Activated CD8-positive, alpha-beta memory T cell treated with anti-CD3 and anti-CD28 coated beads for 24 hours (primary cell): ENCODE results near the gene CASQ2.
"Not testable (repeated sequence)": the region's sequence is repeated elsewhere in the genome, so short reads cannot be mapped to it uniquely, and the experiment has no call there.

ENCODE experiments used
- DNase-seq: peaks from one replicate; pipeline ENCODE4 v3.0.0-alpha.2; 2020

The CASQ2 gene

GRCh38 chr1:115768549-115768948, at the start of gene CASQ2:
TSS of gene CASQ2 (minus strand) at chr1:115768714. CDS start at chr1:115768541, 173 bp downstream.
- no peak for DNase-seq

GRCh38 chr1:115815694-115816093, 47.2 kb upstream of the CASQ2 start:
- no peak for DNase-seq

DNA sequence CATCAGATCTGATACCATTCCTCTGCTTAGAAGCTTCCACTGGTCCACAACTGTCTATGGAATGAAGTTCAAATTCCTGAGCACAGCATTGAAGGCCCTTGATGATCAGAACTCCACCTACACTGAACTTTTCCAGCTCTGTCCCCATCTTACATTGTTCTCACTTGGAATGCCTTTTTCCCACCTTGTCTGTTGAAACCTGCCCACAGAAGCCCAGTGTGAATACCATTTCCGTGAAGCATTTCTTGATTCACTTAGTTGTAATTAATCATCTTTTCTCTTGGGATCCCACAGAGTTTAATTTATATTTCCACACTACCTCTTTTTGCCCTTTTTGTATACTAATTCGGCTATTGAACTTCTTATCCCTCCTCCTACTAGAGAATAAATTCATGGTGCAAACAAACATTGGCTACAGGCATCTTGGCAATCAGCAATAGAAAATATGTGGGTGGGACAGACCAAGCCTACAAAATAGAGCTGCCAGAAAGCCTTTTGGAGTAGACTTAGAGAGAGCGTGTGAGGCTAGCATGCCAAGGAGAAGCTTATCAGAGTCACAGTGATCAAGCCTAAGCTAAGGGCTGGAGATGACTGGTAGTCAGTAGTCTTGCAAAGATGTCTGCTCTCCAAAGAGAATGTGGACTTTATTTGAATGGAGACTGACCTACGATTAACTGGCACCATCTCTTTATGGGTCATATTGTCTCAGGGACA, 46.3 kb upstream of the CASQ2 start:
- no peak for DNase-seq

GRCh38 chr1:115813727-115814126, 45.2 kb upstream of the CASQ2 start:
- DNase-seq, result no peak

GRCh38 chr1:115811140-115811828, 42.8 kb upstream of the CASQ2 start:
- DNase-seq, result no peak

DNA sequence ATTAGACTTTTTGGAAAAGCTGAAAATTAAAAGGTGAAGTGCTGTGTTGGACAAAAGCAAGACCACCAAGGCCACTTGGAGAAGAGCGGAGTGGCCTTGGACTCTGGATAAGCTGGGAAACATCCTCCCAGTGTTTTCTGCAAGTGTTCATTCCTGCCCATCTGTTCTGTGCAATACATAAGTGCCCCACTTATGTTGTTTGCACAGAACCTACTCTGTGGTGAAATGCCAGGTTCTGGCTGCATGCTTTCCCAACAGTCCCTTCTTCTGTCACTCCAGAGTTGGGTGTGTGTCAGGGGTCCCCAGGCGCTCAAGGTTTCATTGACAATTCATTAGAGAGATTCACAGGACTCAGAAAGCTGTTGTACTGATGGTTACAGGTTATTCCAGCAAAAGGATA, 42.1 kb upstream of the CASQ2 start:
- DNase-seq, result no peak

GRCh38 chr1:115809847-115810246, 41.3 kb upstream of the CASQ2 start:
- no peak for DNase-seq

DNA sequence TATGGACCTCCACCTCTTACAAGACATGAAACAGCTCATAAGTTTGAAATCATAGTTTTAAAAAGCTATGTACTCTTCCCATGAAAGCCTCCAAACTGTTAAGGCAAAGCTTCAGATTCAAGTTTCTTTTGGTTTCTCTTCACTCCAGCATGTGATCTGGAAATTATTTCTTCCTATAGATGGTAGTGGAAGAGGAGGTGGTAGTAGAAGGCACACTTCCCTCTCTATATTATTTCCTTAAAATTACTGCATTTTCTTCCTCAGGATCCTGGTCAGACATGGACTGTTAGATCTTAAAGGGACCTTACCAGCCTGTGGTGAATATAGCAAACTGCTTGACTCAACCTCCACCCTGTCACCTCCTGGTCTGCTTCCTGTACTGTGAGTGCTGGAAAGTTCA, 40.6 kb upstream of the CASQ2 start:
- DNase-seq, result no peak

GRCh38 chr1:115807723-115808122, 39.2 kb upstream of the CASQ2 start:
- no peak for DNase-seq

GRCh38 chr1:115805597-115805996, 37.1 kb upstream of the CASQ2 start:
- no peak for DNase-seq

DNA sequence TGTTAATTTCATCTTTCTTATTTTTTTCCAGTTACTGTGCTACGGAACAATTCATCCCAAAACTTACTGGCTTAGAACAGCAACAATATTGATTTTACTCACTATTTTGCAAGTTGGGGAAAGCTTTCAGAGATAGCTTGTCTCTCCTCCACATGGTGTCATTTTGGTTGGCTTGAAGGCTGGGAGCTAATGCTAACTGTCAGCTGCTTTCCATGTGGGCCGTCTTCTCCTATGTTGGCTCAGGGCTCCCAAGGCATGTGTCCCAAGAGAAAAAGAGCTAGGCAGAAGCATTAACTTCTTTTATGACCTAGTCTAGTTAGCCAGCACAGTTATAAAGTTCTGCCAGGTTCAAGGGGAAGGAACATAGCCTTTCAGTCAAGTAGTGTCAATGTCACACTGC, 33.9 kb upstream of the CASQ2 start:
- DNase-seq, result no peak

DNA sequence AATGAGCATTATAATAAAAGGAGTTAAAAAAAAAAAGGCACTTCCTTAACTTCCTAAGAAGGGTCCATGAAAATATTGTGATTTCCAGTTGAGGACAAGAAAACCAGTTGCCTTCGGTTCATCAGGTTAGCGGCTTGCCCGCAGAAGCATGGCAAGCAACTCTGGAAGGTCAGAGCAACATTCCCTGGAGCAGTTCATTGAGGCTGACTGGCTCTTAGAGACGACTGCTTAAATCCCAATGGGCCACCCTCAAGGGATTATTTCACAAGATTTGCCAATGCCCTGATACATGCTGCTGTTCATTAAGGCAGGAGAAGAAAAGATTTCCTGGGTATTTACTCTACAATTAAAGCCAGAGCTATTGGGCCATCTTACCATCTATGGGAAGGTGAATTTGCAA, 29.0 kb upstream of the CASQ2 start:
- DNase-seq, result no peak

DNA sequence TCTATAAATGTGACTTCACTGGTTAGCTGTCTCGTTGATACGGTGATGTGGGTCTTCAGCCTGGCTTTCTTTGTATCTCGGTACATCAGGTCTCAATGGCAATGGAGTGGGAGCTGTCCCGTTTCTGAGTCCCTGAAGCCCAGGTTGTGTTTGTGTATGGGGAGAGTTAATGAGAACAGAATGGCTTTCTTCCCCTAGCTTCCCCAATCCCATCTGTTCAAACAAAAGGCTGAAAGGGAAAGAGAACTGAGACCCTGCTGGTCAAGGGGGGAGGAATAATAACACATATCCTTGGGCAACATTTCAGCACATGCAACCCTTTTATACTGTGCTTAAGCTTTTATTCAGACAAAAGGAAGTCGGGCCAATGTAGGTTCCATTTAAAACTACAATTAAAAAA, 28.4 kb upstream of the CASQ2 start:
- no peak for DNase-seq

GRCh38 chr1:115796036-115796435, 27.5 kb upstream of the CASQ2 start:
- DNase-seq, result no peak

DNA sequence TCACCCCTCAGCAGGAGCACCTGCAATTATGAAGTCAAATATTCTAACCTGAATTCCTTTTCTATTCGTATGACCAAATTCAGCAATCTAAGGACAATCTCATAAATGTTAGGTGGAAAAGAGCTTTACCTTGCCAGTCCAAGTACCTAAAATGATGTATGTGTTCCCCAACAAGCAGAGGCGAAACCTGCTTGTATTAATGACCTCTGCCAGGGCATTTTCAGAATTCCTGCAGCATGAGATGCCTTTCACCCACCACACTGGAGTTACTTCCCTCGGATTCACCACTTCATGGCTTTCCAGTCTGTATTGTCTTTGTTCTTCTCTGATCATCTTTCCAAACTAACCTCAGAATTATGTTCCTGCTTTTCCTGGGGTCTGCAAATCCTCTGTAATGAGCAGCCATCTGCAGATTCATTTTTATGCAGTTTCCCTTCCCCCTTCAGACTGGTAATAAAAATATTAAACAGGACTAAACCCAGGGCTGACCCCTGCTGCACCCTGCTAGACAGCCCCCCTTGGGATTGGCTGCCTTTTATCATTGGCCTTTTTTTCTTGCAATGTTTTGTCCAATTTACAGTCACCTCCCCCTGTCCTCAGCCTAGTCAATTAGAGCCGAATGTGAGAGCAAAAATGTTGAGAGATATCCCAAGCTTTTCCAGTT, 26.6 kb upstream of the CASQ2 start:
- no peak for DNase-seq

- no peak for DNase-seq
These were observed 24.6 kb upstream of the CASQ2 start for GRCh38 chr1:115793162-115793561.

DNA sequence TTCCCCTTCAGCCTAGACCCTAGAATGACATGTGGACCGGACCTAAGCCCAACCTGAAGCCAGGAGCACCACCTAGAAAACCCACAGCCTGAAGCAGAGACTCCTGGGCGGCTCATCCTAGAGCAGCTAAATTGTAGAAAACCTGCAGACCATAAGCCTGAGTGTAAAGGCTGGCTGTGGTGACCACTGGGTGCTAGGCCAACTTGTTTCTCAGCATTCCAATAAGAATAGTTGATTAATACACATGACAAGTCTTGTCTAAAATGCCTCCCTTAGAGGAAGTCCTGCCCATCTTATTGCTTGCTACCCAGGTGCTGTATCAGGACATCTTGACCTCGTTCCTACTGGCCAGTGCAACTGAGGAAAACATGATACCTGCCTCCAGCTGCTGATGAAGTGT, 23.3 kb upstream of the CASQ2 start:
- DNase-seq, result no peak

DNA sequence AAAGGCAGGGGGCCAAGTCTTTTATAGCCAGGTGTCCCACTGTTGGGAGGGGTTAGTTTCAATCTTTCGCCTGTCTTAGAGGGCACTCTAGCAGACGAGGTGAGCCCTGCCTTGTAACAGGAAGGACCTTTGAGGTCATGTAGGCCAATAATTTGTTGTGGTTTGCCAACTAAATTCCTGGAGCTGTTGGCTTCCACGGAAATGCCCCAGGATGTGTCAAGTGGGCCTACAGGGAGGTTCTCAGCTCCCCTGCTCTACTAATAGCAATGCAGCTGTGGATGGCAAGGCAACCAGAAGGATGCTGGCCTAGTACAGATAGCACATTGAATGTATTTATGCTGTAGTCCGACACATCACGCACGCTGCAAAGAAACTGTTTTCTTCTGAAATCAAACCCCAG, 22.3 kb upstream of the CASQ2 start:
- DNase-seq, result no peak

- no peak for DNase-seq
These were observed 21.8 kb upstream of the CASQ2 start for GRCh38 chr1:115790356-115790755.

DNA sequence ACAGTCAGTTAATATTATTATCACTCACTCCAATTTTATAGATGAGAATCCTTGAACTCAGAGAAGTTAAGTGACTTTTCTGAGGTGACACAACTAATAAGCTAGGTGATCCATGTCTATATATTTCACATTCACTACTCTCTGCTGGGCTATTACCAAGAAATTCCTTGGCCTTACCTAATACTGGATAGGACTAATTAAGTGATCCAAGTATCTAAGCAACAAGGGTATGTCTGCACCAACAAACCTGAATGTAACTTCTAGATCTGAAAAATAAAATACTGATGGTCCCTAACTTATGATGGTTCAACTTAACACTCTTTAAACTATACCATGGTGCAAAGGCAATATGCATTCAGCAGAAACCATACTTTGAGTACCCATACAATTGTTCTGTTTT, 14.8 kb upstream of the CASQ2 start:
- DNase-seq, result no peak

- no peak for DNase-seq
These were observed 14.2 kb upstream of the CASQ2 start for GRCh38 chr1:115782571-115783281.

- DNase-seq, result no peak
These were observed 13.3 kb upstream of the CASQ2 start for GRCh38 chr1:115781851-115782250.

- DNase-seq, result no peak
These were observed 12.8 kb upstream of the CASQ2 start for GRCh38 chr1:115781343-115781742.

GRCh38 chr1:115780655-115781054, 12.1 kb upstream of the CASQ2 start:
- not testable (repeated sequence) for DNase-seq
